ENCODE data around the gene BATF2.

BATF2 gene

GRCh38 chr11:64951529-64951928 lies 45.2 kb downstream of the BATF2 start:
- Histone ChIP-seq H2AFZ (ENCODE audit: low read length) (no peak overlapping the region), H3K4me2 (ENCODE audit: low read depth, low read length, poor library complexity, severe bottlenecking) (no peak overlapping the region)

GRCh38 chr11:64947208-64947814 lies 49.5 kb downstream of the BATF2 start:
- no peaks in the 10 kb centered on the region for H3K4me1 ChIP-seq (ENCODE audit: insufficient read depth, low read length, poor library complexity, severe bottlenecking)
- H3K27me3 ChIP-seq (ENCODE audit: insufficient read depth, low read length, poor library complexity, severe bottlenecking): no peaks in the 10 kb centered on the region
- H3K36me3 ChIP-seq (ENCODE audit: insufficient read depth, low read length): no peaks in the 10 kb centered on the region
- no peak overlapping the region for H3K4me3 ChIP-seq (ENCODE audit: low read length, poor library complexity, severe bottlenecking)
- no peaks in the 10 kb centered on the region for H3K9me3 ChIP-seq (ENCODE audit: insufficient read depth, low read depth, low read length)
- no peaks in the 10 kb centered on the region for H3F3A ChIP-seq (ENCODE audit: low read depth)
- no peak overlapping the region for H2AFZ ChIP-seq (ENCODE audit: low read length)
- H3K4me2 ChIP-seq (ENCODE audit: low read depth, low read length, poor library complexity, severe bottlenecking): no peak overlapping the region
- no peak overlapping the region for H3K9ac ChIP-seq (ENCODE audit: low read depth, low read length, poor library complexity, severe bottlenecking)
- no peaks in the 10 kb centered on the region for H3K79me2 ChIP-seq (ENCODE audit: insufficient read depth, low read length)
- no peaks in the 10 kb centered on the region for H3K9me2 ChIP-seq (replicated peaks; ENCODE audit: low read depth, low read length)
- no peak for TF ChIP-seq CTCF (conservative IDR thresholded peaks at IDR 0.05; ENCODE audit: low read length)
- TF ChIP-seq EZH2phosphoT487 (IDR thresholded peaks at IDR 0.05; ENCODE audit: borderline replicate concordance): no peak
- no peaks in the 10 kb centered on the region for H4K20me1 ChIP-seq (ENCODE audit: insufficient read depth, low read length, poor library complexity, severe bottlenecking)

More at GRCh38 chr11:64951529-64951928, 45.2 kb downstream of the BATF2 start:
- Histone ChIP-seq H3K9me3 (ENCODE audit: insufficient read depth, low read depth, low read length) (no peaks in the 10 kb centered on the region), H3K9ac (ENCODE audit: low read depth, low read length, poor library complexity, severe bottlenecking) (no peak overlapping the region), H3K27me3 (ENCODE audit: insufficient read depth, low read length, poor library complexity, severe bottlenecking) (peaks cover 5% of the 10 kb centered on the region), H3K36me3 (ENCODE audit: insufficient read depth, low read length) (no peaks in the 10 kb centered on the region), H3K4me1 (ENCODE audit: insufficient read depth, low read length, poor library complexity, severe bottlenecking) (no peaks in the 10 kb centered on the region), H3F3A (ENCODE audit: low read depth) (no peaks in the 10 kb centered on the region), H4K20me1 (ENCODE audit: insufficient read depth, low read length, poor library complexity, severe bottlenecking) (no peaks in the 10 kb centered on the region), H3K79me2 (ENCODE audit: insufficient read depth, low read length) (no peaks in the 10 kb centered on the region), H3K9me2 (replicated peaks; ENCODE audit: low read depth, low read length) (no peaks in the 10 kb centered on the region), H3K4me3 (ENCODE audit: low read length, poor library complexity, severe bottlenecking) (no peak overlapping the region)
- TF ChIP-seq EZH2phosphoT487 (IDR thresholded peaks at IDR 0.05; ENCODE audit: borderline replicate concordance) (no peak), CTCF (conservative IDR thresholded peaks at IDR 0.05; ENCODE audit: low read length) (no peak)

All from Loucy (cell line).